HG02840 (cell line): ENCODE measurements around the gene TRIO.

Source experiments
- ATAC-seq: cut with Tn5 transposase; IDR thresholded peaks from one replicate; pipeline ENCODE4 v1.9.1; 2021; ENCODE audit warnings: mild to moderate bottlenecking, moderate library complexity, moderate number of reproducible peaks; ENCODE audit not compliant: unreplicated experiment, low FRiP score

Gene TRIO

DNA sequence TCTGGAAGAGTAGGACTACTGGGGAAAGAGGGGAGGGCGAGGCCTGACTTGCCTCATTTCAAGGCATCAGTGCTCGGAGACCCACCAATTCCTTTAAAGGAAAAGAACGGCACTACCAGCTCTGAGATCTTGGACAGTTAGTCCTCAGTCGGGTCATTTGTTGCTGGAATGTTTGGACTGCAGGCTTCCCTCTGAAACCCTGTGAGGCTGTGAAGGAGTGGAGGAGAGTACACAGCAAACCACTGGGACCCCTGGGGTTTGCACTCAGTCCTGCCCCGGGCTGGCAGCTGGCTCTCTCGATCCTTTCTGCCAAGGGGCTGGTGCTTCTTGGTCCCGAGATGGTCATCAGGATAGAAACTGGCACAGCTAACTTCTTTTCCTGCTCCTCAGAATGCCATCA lies 194.5 kb downstream of the TRIO start:
- ATAC-seq, result no peak

DNA sequence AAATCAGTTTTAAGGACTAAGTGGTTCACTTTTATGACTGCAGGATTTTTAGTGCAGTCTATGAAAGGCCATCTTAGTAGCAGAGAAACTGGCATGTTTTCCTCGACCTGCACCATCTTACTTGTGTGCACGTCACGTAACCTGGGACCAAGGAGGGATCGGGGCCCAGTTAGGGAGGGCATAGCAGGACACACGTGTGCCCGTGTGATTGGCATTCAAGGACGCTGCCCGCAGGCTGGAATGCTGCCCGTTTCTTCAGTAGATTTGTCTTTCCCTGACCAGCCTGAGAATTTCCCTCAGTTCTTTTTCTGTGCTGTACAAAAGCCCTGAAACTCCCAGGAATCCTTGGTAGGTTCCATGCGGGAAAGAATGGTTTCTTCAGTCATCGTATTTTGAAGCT lies 196.3 kb downstream of the TRIO start:
- ATAC-seq, result no peak

DNA sequence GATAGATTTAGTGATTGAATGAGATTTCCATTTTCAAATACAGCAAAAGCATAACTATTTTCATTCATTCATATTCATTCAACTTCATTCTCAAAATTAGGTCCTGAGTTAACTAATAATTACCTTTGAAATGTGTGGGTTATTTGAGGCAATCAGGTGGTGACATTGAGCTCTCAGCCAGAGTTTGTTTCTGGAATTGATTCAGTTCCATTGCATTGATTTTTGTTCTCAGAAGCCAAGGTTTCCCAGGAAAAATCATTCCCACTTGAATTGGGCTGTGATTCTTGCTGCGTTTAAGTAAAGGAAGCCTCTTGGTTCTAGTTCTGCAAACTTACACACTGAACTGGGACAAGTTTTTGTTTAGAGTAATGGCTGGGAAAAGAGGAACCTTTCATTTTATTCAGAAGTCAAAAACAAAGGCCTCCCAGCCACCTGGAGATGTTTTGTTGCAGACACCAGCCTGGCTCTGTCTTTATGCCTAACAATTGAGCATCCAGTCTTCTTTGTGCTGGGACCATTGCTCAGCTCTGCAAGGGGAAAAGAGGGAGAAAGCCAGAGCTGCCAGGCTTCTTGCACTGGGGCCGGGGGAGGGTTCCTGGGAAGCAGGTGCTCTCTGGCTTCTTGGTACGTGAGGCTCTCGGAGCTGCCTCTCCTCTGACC lies 198.6 kb downstream of the TRIO start:
- no peak for ATAC-seq

DNA sequence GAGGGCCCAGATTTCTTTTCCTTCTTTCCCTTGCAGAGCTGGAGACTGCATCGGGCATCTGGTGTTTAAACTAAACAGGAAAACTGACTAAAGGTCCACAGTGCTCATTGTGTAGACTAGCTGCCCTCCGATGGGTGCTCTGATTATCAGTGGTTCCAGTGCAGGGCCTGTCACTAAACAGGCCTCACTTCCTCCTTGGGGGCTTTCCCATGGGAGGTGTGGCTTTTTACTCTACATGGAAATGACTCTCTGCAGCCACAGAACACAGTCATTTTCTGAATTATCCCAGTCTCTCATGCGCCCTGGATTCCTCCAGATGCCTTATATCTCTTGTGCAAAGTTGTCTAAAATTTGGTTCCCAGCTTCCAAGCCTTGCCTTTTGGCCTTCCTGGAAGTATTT lies 199.2 kb downstream of the TRIO start:
- ATAC-seq, result peak; percentile 94

DNA sequence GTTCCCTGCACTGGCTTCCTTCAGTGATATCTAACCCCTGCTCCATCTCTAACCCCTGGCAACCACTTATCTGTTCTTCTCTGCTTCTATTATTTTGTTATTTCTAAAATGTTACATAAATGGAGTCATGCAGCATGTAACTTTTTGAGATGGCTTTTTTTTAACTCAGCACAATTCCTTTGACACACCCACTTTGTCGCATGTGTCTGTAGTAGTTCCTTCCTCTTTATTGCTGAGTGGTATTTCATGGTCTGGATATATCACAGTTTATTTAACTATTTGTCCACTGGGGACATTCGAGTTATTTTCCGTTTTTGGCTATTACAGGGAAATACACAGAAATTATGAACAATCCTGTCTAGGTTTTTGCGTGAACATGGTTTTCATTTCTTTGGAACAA lies 200.2 kb downstream of the TRIO start:
- no peak for ATAC-seq

DNA sequence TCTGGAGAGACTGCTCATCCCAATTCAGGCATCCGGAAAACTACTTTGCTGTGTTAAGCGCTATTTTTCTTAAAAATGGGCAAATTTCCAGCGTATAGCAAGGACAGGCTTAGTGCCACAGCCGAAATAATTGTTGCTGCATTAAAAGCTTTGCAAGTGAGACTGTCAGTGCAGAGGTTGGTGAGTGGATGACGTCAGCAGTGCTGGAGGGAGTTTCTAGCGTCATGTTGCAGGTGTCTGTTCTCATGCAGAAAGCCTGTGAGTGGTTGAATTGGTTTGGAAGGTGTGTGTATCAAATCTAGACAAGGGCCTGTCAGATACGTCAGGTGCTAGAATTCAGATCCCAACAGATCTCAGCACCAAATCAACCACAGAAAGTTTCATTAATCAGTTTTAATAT lies 204.4 kb downstream of the TRIO start:
- no peak for ATAC-seq

DNA sequence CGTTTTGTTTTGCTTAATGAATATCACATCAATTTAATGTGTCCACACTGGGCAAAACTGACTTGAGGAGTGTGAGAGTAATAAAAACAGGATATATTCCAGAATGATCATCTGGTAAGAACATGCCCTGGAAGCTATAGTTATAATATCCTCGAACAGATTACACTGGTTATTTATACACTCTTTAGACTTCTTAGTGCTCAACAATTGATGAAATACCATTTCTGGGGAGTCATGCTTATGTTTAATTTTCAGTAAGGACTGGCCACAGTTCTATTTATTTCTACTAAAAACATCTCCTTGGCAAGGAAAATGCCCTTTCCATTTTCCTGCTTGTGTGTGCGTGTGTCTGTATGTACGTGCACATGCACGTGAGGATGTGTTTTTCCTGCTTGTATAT lies 205.0 kb downstream of the TRIO start:
- no peak for ATAC-seq

DNA sequence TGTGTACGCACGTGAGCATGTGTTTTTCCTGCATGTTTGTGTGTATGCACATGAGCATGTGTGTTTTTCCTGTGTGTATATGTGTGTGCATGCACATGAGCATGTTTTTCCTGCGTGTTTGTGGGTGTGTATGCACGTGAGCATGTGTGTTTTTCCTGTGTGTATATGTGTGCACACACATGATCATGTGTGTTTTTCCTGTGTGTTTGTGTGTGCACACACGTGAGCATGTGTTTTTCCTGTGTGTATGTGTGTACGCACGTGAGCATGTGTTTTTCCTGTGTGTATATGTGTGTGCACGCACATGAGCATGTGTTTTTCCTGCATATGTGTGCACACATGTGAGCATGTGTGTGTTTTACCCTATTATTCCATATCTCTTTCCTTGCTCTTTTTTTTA lies 205.9 kb downstream of the TRIO start:
- no peak for ATAC-seq

DNA sequence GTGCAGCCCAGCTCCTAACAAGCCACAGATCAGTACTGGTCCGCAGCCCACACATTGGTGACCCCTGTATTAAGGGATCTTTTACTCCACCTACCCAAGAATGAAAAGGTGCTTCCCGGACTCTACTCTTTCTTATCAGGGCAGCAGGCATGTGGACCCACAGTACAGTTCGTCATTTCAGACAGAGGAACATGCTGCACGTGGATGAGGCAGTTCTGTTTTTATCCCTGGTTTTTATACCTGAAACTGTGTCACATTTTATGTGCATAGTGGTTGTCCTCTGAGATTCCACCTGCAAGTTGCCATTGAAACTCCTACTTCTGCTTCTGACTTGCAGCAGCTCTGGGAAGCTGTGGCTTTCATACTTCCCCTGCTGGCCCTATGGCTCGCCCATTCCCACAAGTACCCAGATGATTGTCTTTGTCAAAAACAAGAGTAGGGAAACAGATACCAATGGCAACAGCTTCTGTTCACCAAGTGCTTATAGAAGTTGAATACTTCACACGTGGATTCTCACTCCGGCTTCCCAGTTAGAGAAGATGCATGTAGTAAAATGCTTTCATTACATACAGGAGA lies 208.0 kb downstream of the TRIO start:
- ATAC-seq, result no peak

DNA sequence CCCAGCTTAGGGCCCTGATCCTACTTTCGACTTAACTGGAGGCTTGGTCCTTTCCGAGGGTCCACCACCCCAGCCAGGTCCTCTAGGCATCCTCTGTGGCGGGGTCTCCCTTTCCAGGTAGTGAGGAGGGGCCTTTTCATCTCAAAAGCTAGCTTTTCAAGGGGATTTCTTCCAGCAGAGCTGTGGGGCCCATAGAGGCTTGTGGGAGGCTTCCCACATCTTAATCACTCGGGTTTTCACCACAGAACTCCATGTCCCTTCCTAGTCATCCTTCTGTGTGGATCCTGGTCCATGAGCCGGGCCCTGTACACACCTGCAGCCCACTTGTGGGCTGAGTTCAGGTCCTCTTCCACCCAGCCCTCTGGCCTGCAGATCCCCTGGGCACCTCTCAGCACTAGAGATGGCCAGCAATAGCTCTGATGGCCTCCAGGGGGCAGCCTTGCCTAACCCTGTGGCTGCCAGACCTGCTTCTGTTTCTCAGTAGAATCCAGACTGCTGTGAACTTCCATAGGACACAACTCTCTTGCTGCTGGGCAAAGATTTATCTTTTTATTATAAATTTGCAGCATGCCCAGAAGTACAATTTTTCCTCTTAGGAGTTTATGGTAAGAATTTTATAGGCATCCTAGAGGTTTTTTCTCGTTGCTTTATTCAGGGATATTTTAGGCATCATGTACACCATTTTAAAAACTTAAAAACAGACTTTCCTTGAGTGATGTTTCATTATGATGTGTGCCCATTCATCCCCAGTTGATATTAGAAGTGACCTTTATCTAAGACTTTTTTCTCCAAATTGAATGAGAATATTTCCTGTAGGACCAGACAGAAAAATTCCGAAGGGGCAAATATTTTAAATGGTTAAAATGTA lies 208.9 kb downstream of the TRIO start:
- ATAC-seq, result peak; percentile 80

DNA sequence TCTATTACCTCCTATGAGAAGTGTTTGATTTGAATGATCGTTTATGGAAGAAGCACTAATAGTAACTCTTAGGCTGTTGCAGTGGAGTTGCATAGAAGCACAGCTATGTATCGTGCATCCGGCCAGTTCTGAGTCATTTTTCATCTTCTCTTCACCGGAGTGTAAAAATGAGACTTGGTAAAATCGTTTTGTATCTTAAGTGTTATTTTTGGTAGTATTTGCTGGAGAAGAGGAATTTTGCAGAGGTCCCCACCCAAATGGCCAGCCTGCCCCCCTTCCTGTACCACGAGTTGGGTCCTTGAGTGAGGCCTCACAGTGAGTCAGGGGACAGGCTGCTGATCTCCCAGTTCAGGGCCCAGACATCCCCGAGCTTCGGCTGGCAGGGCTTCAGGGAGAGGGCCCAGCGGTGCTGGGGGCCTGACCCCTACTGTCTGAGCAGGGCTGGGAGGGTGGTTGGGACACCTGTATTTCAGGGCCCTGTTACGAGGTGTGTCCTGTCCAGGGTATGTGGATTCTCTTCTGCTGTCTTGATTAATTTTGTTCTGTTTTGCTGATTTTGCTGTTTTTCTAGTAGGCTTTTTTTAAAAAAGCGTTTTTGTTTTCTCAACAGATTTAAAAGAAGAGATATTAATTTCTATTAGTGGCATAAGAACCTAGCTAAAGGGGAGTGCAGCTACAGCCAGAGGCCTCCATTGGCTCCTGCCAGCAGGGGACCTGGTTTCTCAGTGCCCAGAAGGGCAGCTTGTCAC lies 210.8 kb downstream of the TRIO start:
- no peak for ATAC-seq

DNA sequence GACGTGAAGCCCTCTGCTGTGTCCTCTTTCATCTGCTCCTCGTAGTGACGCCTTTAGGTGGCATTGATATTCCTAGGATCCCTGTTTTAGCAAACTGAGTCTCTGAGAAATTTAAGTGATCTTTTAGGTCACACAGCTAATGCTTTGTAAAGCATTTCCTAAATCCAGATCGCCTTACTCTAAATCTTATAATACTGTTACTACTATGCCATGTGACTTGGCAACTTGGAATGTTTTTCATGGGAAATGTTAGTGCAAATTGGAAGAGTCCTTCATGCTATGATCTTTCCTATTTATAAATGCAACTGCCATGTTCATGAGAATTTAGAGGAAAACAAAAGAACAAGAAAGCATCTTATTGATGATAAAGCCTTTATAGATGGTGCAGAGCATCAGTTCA lies 212.2 kb downstream of the TRIO start:
- ATAC-seq, result no peak

DNA sequence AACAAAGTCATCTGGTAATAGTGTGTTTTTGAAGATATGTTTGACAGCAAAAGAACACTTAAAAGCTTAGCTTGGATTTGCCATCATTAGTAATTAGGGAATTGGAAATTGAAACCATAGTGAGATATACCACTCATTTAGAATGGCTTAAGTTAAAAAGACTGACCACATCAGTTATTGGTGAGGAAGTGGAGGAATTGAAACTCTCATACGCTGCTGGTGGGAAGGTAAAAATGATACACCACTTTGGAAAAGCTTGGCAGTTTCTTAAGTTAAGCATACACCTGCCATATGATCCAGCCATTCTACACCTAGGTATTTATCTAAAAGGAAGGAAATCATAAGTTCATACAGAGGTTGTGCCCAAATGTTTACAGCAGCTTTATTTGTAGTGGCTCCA lies 213.2 kb downstream of the TRIO start:
- no peak for ATAC-seq

DNA sequence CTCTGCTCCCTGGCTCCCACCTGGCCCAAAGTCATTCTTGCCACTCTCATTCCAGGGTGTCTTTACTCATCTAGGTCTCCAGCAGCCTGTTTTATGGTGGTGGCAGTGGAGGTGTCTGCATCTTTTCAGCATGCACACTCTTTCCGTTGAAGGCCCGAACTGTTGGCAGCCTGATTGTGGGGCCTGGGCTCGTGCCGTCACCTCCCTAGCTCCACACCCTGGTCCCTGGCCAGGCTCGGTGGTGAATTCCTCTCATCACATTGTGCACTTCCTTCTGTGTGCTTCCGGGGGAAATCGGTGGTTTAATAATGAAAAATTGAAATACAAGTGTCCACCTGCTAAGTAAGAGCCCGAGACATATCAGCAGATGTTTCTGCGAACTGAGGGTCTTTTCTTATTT lies 214.3 kb downstream of the TRIO start:
- no peak for ATAC-seq

DNA sequence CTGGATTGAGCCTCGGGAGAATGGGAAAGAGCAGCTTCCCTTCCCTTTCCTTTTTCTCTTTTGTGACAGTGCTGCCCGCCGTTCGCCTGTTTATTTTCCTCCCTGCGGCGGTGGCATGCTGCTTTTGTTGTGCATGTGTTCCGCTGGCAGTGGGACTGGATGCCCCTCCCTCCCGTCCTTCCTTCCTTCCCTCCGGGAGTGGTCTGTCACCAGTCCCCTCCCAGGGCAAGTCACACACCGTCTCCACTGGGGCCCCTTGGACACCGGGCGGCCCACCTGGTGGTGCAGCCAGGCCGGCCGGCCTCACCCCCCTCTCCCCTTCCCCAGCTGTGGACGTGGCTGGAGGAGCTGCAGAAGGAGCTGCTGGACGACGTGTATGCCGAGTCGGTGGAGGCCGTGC lies 214.7 kb downstream of the TRIO start:
- ATAC-seq, result no peak

DNA sequence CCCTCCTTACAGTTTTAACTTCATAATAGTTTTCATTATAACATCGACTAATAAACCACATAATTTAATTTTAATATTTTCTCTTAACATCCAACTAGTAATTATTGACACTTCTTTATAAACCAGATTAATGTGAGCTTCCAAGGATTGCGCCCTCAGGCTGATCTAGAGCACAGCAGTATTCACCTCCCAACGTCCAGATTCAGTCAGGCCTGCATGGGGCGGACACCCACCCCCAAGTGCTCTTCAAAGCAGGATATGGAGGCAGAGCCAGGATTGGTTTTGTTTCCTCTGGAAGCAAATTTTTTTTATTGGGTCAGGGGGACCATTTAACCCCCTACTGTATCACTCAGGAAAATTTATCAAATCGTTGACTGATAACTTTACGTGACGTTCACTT lies 215.4 kb downstream of the TRIO start:
- no peak for ATAC-seq

DNA sequence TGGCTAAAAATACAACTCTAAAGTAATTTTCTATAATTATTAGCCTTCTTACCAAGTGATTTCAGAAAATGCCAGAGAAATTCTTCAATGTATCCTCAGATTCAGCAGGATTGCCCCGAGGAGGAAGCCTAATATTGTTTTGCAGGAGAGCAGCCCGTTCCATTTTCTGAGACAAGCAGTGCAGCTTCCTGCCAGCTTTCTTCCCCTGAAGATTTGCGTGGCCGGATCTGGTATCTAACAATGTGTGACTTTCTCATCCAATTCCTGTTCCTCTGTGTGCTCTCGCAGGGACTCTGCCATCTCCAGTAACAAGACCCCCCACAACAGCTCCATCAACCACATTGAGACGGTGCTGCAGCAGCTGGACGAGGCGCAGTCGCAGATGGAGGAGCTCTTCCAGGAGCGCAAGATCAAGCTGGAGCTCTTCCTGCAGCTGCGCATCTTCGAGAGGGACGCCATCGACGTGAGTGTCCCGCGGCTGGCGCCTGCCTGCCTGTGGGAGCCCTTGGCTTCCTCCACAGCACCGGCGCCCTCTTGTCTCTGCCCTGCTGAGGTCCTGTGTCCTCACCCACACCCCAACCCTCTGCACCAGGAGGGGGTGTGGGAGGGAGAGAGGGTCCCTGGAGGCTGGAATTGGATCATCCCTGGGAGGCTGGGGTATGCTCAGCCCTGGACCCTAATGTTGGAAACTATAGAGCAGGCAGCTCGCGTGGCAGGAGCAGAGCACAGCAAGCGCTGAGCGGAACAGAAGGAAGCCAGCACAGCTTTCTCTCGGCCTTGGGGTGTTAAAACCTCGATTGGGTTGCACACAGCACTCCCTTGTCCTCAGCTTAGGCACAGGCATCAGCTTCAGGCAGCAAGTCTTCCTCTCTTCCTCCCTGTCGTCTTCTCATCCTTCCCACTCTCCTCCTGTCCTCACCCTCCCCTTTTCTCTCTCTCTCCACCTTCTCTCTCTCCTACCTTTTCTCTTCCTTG lies 216.2 kb downstream of the TRIO start:
- ATAC-seq, result no peak

DNA sequence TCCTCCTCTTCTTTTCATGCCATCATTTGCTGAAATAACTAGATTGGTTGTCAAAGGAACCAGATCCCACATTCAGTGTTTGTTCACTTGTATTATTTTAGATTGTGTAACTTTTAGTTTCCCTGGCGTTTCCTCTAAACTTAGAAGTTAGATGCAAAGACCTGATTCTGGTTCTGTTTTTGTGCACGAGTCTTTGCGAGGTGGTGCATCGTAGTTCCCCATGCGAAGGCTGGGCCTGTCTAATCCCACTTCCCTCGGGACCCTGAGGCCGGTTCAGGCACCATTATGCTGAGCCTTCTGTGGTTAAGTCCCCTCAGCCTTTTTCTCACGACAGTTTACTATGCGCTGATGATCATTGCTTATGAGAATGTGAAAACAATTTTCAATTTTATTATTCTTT lies 219.3 kb downstream of the TRIO start:
- no peak for ATAC-seq

DNA sequence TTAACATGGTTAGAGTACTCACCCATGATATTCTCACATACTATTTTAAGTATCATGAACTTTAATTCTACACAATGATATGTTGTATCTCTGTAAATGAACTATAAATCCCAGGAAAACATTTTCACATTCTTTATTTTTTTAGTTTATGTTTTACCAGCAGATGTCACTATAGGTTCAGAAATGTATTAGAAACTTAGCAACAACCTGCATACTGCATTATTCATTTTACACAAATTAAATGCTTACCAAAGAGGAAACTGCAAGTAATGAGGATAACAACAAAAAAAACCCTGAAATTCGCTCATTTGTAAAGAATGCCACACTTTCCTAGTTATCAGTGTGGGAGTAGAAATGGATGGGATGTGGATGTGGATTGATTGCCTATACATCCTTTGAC lies 221.0 kb downstream of the TRIO start:
- no peak for ATAC-seq
